Glutamatergic neuron (in vitro differentiated cells): ENCODE results near the gene KMT2A. TPM values are rescaled to one million over a fixed set of nuclear protein-coding genes. Genes with fewer than 3 reads are reported as not detected.
A peak's percentile ranks its signal among the peaks of the same experiment; 100 is the strongest.
"Not testable (repeated sequence)": the region's sequence is repeated elsewhere in the genome, so short reads cannot be mapped to it uniquely, and the experiment has no call there.

Experiments used
- DNase-seq: peaks from one replicate; pipeline ENCODE4 v3.0.0; 2022
- H3K27ac Mint-ChIP-seq: one replicate; pipeline ENCODE4 v1.8.0; 2020; ENCODE audit warnings: mild to moderate bottlenecking, mixed read lengths, inconsistent platforms; ENCODE audit not compliant: unreplicated experiment
- H3K27me3 Mint-ChIP-seq: one replicate; pipeline ENCODE4 v1.8.0; 2020; ENCODE audit warnings: mild to moderate bottlenecking, moderate library complexity, mixed read lengths, inconsistent platforms; ENCODE audit not compliant: unreplicated experiment
- H3K36me3 Mint-ChIP-seq: one replicate; pipeline ENCODE4 v1.8.0; 2020; ENCODE audit warnings: mild to moderate bottlenecking, mixed read lengths, inconsistent platforms; ENCODE audit not compliant: unreplicated experiment
- H3K4me1 Mint-ChIP-seq: one replicate; pipeline ENCODE4 v1.8.0; 2020; ENCODE audit warnings: mild to moderate bottlenecking, low read depth, mixed read lengths, inconsistent platforms; ENCODE audit not compliant: unreplicated experiment
- H3K4me3 Mint-ChIP-seq: one replicate; pipeline ENCODE4 v1.8.0; 2020; ENCODE audit warnings: mild to moderate bottlenecking, mixed read lengths, inconsistent platforms; ENCODE audit not compliant: unreplicated experiment
- H3K9me3 Mint-ChIP-seq: one replicate; pipeline ENCODE4 v1.8.0; 2020; ENCODE audit warnings: mild to moderate bottlenecking, moderate library complexity, mixed read lengths, inconsistent platforms; ENCODE audit not compliant: unreplicated experiment
- CTCF ChIP-seq: fragments of 200-600 bp; sonication (generic); IDR thresholded peaks from one replicate; pipeline ENCODE4 v1.5.0; 2021; ENCODE audit not compliant: partially characterized antibody, unreplicated experiment
- total RNA-seq: library from RNA; stranded (reverse); fragmentation: NEBNext Ultra II Directional; extraction: Animal tissue kit (Norgen Biotek cat#: 25700); gene quantifications from one replicate; pipeline ENCODE4 v1.2.1, GENCODE V29; 2021; ENCODE audit not compliant: unreplicated experiment

KMT2A gene
- total RNA-seq, 1 donor from 2014 or later: 132 TPM

- Mint-ChIP-seq H3K27ac (no peak overlapping the region), H3K27me3 (peaks cover 3% of the 10 kb centered on the region), H3K9me3 (peaks cover 3% of the 10 kb centered on the region), H3K4me1 (peaks cover 5% of the 10 kb centered on the region), H3K4me3 (no peak overlapping the region), H3K36me3 (no peaks in the 10 kb centered on the region)
- DNase-seq: no peak
- TF ChIP-seq CTCF: no peak
Measured at GRCh38 chr11:118570787-118571186, 134.5 kb downstream of the KMT2A start.

DNA sequence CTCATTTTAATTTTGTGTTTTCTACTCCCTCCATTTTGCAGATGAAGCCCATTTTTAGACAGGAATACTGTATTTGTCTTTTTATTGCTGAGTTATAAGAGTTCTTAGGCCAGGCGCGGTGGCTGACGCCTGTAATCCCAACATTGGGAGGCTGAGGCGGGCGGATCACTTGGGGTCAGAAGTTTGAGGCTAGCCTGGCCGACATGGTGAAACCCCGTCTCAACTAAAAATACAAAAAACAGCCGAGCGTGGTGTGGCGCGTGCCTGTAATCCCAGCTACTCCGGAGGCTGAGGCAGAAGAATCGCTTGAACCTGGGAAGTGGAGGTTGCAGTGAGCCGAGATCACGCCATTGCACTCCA is 135.4 kb downstream of the KMT2A start:
- not testable (repeated sequence) for H3K27me3 Mint-ChIP-seq, H3K4me1 Mint-ChIP-seq, DNase-seq, H3K36me3 Mint-ChIP-seq, H3K9me3 Mint-ChIP-seq
- peak overlapping the region; percentile 81 for H3K27ac Mint-ChIP-seq
- H3K4me3 Mint-ChIP-seq: peak overlapping the region; percentile 97

- TF ChIP-seq CTCF: no peak
- peaks cover 3% of the 10 kb centered on the region for H3K9me3 Mint-ChIP-seq
- H3K27ac Mint-ChIP-seq: peak within 1 kb of the TSS; percentile 93
- peaks cover 8% of the 10 kb centered on the region for H3K4me1 Mint-ChIP-seq
- peaks cover 2% of the 10 kb centered on the region for H3K27me3 Mint-ChIP-seq
- peak; percentile 82 for DNase-seq
- H3K36me3 Mint-ChIP-seq: no peaks in the 10 kb centered on the region
- peak within 1 kb of the TSS; percentile 97 for H3K4me3 Mint-ChIP-seq
Measured at GRCh38 chr11:118572061-118572980, 136.0 kb downstream of the KMT2A start, which contains the start of gene ARCN1. TSS of gene ARCN1 (plus strand) at chr11:118572409. CDS start at chr11:118572548, 139 bp downstream.

DNA sequence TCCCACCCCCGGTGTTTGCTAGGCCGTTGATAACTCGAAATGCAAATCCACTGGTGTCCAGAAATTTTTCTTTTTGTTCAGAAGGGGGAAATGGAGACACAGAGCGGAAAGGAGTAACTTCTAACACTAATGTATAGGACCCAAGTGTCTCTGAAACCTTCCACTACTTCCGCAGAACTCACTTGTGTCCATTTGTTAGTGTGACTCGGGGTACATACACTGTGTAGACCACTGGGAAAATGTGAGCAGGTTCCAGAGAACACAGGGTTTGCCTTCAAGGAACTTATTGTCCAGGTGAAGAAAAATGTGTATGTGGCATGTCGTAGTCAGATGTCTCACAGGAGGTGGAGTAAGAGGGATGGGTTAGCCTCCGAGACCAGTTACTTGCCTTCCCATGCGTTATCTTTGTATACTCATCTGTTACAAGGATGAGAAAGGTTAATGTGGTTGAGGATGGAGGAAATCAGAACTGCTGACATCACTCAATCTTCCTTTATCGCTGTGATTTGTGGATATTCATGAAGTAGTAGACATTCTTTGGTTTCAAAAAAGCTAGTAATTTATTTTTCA is 136.8 kb downstream of the KMT2A start:
- H3K4me3 Mint-ChIP-seq: peak overlapping the region; percentile 97

GRCh38 chr11:118574636-118575035 is 138.3 kb downstream of the KMT2A start:
- Mint-ChIP-seq H3K9me3 (peaks cover 3% of the 10 kb centered on the region), H3K27ac (no peak overlapping the region)

More for the DNA sequence above, 136.8 kb downstream of the KMT2A start:
- Mint-ChIP-seq H3K9me3 (peaks cover 3% of the 10 kb centered on the region), H3K27me3 (peaks cover 2% of the 10 kb centered on the region), H3K27ac (peak overlapping the region; percentile 93), H3K36me3 (no peaks in the 10 kb centered on the region), H3K4me1 (peaks cover 8% of the 10 kb centered on the region)
- no peak for DNase-seq
- TF ChIP-seq CTCF: no peak

More at GRCh38 chr11:118574636-118575035, 138.3 kb downstream of the KMT2A start:
- no peak for TF ChIP-seq CTCF
- no peaks in the 10 kb centered on the region for H3K36me3 Mint-ChIP-seq
- H3K4me1 Mint-ChIP-seq: peaks cover 8% of the 10 kb centered on the region
- peaks cover 2% of the 10 kb centered on the region for H3K27me3 Mint-ChIP-seq
- H3K4me3 Mint-ChIP-seq: peak overlapping the region; percentile 65
- DNase-seq: no peak

Other genes with a start within 250 kb of the KMT2A start
- gene JAML, start 211.5 kb upstream of the KMT2A start, total RNA-seq: not detected
- gene MPZL3, start 184.1 kb upstream of the KMT2A start, total RNA-seq: 0.54 TPM
- gene MPZL2, start 172.2 kb upstream of the KMT2A start, total RNA-seq: not detected
- gene CD3E, start 131.8 kb upstream of the KMT2A start, total RNA-seq: not detected
- not detected for gene CD3D, start 93.8 kb upstream of the KMT2A start, total RNA-seq
- 0.39 TPM for gene CD3G, start 92.1 kb upstream of the KMT2A start, total RNA-seq
- 44.0 TPM for gene UBE4A, start 76.9 kb upstream of the KMT2A start, total RNA-seq
- 140 TPM for gene ATP5MG, start 34.9 kb upstream of the KMT2A start, total RNA-seq
- 1.9 TPM for gene TTC36, start 91.0 kb downstream of the KMT2A start, total RNA-seq
- 76.8 TPM for gene TMEM25, start 94.7 kb downstream of the KMT2A start, total RNA-seq
- 21.1 TPM for gene IFT46, start 129.4 kb downstream of the KMT2A start, total RNA-seq
- gene ARCN1, start 135.9 kb downstream of the KMT2A start, total RNA-seq: 118 TPM
- gene PHLDB1, start 171.1 kb downstream of the KMT2A start, total RNA-seq: 78.4 TPM
- gene TREH, start 243.2 kb downstream of the KMT2A start, total RNA-seq: not detected